Activated CD8-positive, alpha-beta memory T cell treated with anti-CD3 and anti-CD28 coated beads, Interleukin-2, amount 50 U/mL, for 1 hour (primary cell): ENCODE results near the gene DEGS2.

ENCODE experiments used
- DNase-seq: peaks from one replicate; pipeline ENCODE4 v3.0.0-alpha.2; 2020; ENCODE audit errors: extremely low read depth

DEGS2 gene

DNA sequence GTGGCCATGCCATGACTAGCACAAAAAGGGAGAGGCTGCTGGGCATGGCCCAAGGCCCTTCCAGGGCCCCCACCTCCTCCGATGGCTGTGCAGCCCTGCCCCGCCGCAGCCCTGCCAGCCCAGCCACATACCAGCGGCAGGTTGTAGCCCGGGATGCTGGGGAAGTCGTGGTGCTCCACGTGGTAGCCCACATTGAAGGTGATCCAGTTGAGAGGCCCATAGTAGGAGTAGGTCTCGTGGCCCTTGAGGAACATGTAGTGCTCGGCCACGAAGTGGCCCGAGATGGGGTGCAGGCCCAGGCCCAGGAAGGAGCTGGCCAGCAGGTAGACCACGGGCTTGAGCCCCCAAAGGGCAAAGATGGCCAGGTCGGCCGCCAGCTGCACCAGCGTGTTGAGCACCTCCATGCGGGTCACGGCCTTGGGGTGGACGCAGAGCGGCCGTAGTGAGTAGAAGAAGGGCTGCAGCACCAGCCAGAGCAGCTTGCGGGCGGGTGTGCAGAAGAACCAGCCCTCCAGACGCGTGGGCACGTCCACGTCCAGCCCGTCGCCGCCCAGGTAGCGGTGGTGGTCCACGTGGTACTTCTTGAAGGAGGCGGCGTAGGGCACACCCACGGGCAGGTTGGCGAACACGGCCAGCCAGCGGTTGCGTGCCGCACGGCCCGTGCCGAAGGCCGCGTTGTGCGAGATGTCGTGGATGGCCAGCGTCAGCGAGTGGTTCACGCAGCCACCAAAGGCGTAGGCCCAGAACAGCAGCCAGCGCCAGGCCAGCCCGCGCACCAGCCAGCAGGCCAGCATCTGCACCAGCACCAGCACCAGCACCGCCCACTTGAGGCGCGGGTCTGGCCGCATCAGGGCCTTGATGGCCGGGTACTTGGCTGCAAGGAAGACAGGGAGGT is 10.4 kb downstream of the DEGS2 start:
- no peak for DNase-seq

DNA sequence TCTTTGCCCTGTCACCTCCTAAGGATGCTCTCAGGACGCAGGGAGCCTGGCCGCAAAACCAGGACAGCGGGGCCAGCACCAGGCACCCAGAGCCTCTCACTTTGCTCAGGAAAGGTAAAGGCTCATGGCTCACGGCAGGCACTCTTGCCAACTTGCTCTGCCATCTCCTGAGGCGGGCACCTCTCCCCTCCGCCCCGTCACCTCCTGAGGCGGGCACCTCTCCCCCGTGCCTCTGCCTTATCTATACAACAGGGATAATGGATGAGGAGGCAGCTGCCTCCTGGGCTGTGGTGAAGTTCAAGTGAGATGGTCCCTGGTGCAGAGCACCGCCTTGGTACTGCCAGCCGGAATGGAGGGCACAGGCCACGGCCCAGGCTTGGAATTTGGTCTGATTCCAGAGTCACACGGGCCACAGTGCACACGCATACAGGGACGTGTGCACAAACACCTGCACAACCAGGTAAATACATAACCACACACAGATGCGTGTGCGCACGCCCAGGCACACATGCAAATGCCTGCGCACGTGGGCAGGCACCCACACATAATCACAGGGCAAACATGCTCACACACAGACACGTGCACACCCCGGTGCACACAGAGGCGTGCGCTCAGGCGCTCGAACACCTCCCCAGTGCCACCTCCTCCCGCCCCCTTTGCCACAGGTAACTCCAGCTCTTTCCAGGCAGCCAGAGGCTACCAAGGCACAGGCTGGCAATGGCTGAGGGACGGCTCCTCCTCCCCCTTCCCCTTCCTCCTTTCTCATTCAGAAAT is 11.6 kb downstream of the DEGS2 start:
- DNase-seq = no peak

DNA sequence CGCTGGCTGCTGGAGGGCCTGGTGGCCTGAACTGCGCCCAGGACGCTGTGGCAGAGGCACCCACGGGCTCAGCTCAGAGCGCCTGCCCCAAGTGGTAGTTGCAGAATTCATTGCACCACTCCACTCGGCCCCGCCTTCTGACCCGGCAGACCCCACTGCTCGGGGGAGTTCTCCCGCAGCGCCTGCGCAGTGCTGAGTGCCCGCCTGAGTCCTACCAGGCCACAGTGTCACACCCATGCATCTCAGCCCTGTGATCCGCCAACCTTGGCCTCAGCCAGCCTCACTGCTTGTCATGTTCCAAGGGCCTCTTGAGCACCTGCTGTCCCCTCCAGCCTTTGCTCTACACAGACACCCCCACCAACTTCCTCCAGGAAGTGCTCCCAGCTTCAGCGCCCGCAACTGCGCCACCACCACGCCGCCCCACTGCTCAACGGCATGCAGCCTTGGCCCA is 12.2 kb downstream of the DEGS2 start:
- DNase-seq = peak; percentile 42

DNA sequence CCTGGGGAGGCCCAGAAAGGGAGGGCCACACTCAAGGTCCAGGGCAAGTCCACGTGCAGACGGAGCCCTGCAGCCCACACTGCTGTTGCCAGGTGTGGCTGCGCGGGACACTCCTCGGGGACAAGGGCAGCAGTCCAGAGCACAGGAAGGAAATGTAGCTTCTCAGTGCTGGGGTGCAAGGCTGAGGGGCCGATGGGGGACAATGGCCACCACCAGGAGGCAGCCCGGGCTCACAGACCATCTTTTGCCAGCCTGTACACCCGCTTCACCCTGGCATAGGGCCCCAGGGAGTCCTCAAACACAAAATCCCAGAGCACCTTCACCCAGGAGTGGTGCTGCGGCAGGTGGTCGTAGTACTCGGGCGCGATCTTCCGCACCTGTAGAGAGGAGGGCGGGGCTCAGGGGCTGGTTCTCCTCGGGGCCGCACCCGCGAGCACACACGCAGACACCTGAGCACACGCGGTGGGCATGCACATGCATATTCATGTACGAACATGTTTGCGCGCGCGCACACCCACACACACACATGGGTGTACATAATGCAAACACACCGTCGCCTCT is 12.8 kb downstream of the DEGS2 start:
- DNase-seq = no peak

DNA sequence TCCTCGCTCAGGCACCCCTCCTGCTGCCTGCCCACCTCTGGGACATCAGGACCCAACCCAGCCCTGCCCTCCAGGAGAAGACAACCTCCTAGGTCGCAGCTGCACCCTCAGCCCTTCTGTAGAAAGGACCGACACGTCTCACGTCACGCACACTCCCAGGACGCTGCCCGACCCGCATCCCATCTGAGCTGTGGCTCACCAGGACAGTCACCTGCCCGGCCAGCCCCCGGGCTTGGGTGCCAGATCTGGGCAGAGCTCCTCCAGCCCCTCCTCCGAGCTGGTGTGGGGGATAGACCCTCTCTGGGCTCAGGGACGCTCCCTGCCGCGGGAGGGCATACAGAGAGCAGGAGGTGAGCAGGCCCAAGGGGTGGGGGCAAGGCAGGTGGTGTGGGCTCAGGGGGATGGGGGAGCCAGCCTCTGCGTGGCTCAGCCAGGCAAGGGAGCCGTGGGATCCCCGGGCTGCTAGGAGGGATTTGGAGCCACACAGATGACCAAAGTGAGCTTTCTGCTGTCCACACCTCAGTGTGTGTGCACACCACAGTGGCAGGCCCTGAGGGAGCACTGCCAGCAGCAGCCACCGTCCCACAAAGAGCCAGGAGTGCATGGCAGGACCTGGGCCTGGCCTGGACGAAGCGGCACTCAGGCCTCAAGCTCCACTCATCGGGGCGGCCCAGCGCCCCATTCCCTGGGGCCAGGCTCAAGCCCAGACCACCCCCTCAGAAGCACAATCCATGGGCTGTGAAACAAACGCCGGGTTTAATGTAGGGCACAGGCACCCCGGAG is 13.6 kb downstream of the DEGS2 start:
- no peak for DNase-seq

DNA sequence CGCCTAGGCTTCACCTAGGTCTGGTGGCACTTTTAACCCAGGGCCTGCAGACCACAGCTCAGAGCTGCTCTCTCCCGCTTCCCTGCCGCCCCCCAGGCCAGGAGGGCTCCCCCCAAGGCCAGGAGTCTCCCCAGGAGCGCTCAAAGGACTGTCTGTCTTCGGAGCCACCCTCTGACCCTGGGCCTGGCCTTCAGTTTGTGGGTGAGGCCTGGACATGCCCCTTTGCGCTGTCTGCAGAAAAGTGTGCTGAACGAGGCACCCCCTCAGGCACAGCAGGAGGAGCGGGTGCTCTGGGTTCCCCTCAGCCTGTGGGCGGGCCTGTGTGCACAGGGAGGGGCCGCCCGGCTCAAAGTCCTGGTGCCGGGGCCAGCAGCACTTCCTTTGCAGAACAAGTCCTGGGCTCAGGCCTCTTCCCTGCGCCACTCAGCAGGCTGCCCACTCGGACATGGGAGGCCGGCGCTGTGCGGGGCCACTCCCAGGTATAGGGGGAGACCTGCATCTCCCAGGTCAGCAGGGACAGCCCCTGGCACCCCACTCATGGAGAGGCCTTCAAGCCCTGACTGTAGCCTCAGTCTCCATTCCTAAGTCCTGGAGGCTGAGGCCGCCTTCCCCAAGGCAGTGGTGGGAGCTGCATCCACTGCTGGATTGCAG is 14.3 kb downstream of the DEGS2 start:
- DNase-seq = no peak

DNA sequence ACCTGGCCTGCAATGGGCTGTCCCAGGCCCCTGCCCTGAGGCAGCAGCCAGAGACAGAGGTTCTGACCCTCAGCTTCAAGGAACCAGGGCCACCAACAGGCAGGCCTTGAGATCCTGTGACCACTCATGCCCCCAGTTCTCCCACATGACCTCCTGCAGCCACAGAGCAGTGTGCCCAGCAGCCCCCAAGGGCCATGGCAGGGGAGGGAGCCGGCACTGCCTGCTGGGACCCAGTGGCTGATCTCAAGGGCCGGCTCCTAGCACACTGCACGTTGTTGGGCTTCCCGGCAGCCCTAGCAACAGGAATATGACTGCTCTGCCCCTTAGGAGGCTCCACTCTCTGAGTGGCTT is 14.8 kb downstream of the DEGS2 start:
- no peak for DNase-seq

DNA sequence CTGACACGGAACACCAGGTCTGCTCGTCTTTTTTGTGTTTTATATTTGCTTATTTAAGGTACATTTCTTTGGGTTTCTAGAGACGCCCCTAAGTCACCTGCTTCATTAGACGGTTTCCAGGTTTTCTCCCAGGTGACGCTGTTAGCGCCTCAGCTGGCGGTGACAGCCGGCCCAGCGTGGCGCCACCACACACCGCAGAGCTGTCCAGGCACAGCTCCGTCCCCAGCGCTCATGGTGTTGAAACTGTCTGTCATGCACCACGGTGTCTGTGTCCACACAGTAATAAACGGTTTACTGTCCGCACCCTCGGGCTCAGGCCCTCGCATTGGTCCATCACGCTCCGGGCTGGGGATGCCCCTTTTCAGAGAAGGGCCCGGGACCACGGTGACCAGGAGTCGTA is 15.5 kb downstream of the DEGS2 start:
- DNase-seq = no peak

DNA sequence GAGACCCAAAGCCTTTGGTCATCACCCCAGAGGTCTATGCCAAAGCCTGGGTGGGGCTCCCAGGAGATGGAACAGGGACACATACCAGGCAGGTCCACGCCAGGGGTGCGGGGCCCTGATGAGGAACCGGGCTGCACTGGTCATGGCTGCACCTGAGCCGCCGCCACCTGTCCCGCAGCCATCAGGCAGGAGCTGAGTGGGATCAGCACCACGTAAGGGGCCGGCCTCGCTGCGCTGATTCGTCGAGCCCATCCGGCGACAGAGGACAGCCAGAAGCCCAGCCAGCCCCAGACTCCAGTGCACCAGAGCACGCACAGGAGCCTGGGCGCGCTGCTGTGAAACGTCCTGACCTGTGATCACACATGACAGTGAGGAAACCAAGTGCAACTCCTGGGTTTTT is 15.9 kb downstream of the DEGS2 start:
- DNase-seq = no peak

DNA sequence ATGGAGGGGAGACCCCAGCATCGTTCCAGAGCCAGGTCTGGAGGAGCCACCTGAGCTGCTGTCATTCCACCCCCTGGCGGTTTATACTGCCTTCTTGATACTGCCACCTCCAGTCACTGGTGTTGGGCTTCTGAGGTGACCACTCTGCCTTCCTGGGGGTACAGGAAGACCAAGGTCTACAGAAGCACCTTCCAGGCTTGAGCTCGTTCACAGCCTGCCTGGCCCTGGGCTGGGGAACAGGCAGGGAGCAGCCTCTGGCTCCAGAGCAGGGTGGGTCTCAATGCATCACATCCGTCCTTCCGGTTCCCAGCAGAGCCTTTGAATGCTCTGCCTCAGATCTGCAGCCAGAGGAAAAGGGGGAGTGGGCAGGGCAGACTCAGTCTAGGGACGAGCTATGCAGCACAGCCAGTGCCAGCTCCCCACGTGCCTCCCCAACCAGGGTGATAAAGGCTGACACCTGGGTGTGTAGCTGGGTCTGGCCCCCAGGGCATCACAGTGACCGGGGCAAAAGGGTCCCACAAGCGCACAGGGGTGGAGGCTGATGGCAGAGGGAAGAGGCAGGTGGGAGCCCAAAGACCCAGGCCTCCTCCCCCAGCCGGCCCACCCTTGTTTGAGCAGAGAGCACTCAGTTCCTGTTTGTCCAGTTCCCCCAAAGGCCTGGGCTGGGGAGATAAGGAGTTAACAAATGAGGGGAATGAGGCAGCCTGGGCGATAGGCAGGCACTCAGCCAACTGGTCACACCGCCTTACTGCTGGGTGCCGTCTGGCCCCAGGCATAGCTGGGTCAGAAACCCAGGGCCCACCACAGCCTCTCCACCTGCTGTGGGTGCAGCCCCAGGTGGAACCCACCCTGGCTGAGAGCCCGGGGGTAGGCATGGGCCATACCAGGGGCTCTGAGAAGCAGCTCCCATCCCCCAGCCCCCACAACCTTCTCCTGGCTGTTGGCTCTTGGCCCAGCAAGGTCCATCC is 17.1 kb downstream of the DEGS2 start:
- DNase-seq = no peak

DNA sequence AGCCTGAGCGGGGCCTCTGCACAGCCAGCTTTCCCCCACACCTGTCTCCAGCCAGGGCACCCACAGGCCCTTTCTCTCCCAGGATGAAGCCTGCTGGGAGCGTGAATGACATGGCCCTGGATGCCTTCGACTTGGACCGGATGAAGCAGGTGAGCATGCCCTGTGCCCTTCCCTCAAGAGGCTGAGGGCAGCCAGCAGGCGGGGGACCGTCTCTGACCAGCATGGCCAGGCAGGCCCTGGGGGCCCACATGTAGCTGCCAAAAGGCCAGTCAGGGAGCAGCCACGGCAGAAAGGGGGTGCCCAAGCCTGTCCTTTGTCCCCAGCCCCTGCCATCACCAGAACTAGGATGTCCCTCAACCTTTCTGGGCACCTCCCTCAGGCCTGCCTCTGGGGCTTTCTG is 18.3 kb downstream of the DEGS2 start:
- DNase-seq = no peak

DNA sequence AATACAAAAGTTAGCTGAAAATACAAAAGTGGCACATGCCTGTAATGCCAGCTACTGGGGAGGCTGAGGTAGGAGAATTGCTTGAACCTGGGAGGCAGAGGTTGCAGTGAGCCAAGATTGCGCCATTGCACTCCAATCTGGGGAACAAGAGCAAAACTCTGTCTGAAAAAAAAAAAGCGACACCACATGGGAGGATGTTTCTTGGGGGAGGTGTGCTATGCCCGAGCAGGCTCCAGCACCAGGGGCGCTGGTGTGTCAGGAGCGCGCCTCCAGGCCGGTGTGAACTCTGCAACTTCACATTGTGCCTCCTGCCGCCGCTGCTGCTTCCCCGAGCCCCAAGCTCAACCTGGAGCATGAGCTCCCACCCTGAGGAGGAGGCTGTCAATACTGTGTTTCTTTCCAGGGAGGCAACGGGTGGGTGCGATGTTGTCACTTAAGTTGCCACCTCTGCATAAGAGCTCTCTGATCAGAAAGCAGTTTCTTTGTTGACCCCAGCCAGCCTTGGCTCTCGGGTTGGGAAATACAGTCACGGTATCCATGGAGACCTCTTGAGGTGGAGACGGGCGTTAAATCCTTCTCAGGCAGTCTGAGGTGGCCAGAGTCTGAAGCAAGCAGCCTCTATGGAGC is 18.9 kb downstream of the DEGS2 start:
- no peak for DNase-seq

DNA sequence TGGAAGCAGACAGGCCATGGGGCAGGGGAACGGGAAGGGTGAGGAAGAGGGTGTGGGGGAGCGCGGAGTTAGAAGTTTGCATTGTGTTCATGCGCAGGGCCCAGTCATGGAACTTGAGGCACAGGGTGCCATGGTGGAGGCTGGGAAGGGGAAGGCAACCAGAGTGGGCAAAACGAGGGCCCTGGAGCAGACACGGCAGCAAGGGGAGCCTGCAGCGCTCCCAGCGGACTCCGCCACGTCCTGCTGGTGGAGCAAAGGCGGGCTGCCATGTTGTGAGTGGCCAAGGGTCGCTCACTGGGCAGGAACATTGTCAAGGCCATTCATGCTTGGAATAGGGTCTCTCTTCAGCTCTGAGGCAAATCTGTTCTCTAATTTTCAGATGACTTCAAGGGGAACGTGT is 20.5 kb downstream of the DEGS2 start:
- DNase-seq = no peak

DNA sequence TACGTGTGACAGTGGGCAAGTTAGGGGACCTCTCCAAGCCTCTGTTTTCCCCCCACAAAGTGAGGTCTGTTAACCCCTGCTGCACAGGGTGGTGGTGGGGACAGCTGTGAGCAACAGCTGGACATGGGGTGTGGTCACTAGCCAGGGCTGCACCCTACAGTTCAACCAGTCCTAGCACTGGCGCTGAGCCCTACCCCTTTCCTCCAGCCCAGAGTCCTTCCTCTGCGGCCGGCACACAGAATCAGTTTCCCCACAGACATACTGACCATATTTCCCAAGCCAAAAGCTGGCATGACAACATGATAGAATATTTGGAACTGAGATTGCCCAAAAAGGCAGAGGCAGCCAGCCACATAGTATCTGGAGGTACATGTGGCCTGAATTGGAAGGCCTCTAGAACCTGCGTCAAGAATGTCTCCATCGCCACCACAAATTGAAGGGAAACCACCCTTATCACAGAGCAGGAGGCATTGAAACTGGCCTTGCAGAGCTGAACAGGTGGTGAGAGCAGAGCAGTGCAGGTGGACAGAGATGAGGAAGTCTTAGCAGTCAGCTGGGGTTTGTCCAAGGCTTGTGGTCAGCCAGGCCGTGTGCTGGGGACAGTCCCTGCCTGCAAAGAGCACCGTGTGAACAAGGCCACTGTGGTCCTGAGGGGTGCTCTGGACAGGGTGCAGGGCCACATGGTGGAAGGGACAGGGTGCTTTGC is 21.2 kb downstream of the DEGS2 start:
- DNase-seq = no peak

DNA sequence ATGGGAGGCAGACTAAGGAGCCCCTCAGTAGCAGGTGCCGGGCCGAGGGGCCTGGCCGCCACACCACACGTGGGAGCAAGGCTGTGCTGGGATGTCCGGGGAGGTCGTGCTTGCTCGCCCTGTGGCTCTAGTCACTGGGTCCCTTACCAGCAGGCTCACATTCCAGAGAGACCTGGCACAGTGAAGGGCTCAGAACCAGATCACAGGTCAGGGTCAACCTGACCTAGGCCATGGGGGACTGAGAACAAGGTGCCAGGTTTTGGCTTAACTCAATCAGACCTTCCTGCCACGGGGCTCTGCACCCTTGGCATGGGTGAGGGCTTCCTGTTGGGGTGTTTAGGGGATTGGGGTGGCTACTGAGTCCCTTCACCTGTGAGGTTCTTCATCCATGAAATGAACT is 22.3 kb downstream of the DEGS2 start:
- DNase-seq = no peak

DNA sequence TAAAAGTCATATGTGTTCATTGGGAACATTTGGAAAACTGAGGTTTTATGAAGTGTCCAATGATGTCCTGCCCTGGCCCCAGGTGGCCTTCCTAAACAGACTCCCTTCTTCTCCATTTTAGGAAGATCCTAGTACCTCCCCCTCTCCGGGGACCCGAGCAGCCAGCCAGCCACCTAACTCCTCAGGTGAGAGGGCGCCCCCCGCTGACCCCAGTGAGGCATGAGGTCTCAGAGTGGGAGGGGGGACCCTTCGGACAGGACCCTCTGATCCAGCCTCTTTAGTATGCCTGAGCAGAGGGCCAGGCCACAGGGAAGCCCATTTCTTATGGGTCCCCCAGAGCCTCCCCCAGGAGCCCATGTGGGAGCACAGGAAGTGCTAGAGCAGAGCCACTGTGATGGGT is 23.7 kb downstream of the DEGS2 start:
- DNase-seq = no peak

DNA sequence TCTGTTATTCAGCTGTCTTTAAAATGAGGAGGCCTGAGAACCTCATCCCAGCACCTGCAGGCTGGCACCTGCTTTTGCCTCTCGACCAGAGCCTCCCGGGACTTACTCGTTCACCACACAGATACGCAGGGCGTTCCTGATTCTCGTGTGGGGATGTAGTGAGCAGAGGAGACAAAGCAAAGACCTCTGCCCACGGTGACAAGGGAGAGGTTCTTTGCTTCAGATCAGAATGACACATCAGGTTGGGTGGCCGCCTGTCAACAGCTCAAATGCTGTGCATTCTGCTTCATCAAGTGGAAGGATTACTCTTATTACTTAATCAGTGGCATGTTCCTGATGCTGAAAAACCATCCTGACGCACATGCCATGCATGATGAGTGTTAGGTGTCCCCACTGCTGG is 24.4 kb downstream of the DEGS2 start:
- no peak for DNase-seq

DNA sequence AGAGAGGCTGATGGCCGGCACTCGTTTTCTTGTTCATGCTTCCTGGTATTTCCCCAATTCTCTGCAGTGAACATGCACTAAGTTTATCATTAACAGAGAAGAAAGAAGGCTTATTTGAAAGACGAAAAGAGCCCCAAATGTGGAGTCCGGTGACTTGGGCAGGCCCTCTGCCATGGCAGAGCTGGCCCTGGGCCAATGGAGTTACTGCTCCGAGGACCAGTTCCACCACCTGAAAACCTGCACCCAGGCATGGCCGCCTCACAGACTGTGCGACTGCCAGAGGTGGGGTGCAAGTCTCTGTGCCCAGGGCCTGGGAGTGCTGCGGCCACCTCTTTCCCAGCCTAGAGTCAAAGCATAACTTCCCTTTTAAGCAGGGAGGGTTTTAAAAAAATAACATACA is 24.9 kb downstream of the DEGS2 start:
- no peak for DNase-seq

DNA sequence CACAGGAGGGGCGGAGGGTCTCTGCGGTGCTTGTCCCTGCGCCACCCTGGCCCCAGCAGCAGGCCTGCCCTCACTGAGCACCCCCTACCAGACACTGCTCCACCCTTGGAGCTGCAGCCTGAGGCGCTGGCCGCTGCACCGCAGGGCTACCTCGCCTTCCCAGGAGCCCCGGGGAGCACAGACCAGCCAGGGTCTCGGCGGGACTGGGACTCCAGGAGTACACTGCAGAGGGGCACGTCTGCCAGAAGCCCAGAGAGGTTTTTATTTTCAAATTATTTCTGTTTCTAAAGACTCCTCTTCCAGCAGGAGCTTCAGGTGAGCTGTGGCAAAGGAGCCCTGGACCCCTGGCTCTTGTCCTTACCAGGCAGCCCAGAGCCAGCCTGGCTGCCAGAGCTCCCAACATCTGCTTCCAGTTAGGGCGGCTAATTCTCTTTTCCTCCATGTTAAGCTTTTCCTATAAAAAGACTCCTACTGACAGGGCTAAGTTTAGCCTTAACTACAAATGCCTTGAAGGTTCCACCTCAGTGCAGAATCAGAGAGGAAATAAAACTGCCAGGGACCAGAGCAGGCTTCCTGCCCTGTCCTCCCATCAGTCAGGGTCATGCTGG is 26.4 kb downstream of the DEGS2 start:
- no peak for DNase-seq
